ENCODE measurements around the gene EXOC3.

Gene EXOC3

DNA sequence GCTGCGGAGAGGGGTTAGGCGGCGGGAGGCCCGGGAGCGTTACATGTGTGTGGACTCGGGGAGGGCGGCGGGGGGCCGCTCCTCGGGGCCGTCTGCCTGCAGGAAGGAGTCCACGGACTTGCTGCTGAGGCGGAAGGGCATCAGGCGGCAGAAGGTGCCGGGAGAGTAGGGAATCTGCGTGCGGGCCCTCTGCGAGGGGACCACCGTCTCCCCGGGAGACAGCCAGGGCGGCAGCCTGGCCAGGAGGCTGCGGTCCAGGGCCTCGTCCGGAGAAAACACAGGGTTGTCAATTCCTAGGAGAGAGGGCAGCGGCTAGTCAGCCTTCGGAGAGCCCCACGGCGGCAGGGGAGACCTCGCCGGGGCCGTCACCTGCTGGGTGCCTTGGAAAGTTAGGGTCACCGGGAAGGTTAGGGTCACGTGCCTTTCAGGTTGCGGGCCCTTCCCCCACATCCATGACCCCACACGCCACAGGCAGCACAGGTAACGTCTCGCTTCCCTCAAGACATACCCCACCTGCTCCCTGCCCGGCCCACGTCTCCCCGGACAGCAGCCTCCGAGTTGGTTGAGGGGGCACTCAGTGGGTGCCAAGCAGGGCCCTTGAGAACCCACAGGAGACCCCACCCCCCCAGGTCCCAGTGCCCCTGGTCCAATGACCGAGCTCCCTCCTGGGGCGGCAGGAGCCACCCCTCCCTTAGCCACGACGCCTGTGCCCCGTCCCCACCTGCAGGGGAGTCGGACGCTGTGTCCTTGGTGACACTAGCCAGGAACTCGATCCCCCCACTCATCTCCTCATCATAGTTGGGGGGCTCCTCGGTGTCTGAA is 32.1 kb downstream of the EXOC3 start:
- peaks cover 29% of the 10 kb centered on the region for H3K4me1 Mint-ChIP-seq
- H3K4me3 Mint-ChIP-seq: peak overlapping the region; percentile 93
- H3K9me3 Mint-ChIP-seq: no peaks in the 10 kb centered on the region
- ATAC-seq: no peak
- peaks cover 34% of the 10 kb centered on the region for H3K36me3 Mint-ChIP-seq
- no peak for DNase-seq (ENCODE audit: low spot score in 2 of 2)
- no peak overlapping the region for H3K27ac Mint-ChIP-seq

GRCh38 chr5:475704-476101 is 32.7 kb downstream of the EXOC3 start:
- ATAC-seq (no peak), DNase-seq (ENCODE audit: low spot score in 2 of 2) (no peak)
- peaks cover 29% of the 10 kb centered on the region for H3K4me1 Mint-ChIP-seq
- H3K4me3 Mint-ChIP-seq: peak overlapping the region; percentile 93
- H3K27ac Mint-ChIP-seq: no peak overlapping the region
- peaks cover 27% of the 10 kb centered on the region for H3K36me3 Mint-ChIP-seq
- H3K9me3 Mint-ChIP-seq: no peaks in the 10 kb centered on the region

GRCh38 chr5:476102-476813 is 33.3 kb downstream of the EXOC3 start:
- Mint-ChIP-seq H3K27ac (no peak overlapping the region), H3K4me3 (no peak overlapping the region), H3K36me3 (peaks cover 22% of the 10 kb centered on the region), H3K4me1 (peaks cover 24% of the 10 kb centered on the region), H3K9me3 (no peaks in the 10 kb centered on the region)
- ATAC-seq: no peak
- DNase-seq (ENCODE audit: low spot score in 2 of 2): no peak

GRCh38 chr5:476814-477175 is 33.8 kb downstream of the EXOC3 start:
- Mint-ChIP-seq H3K36me3 (peaks cover 16% of the 10 kb centered on the region), H3K27ac (no peak overlapping the region), H3K9me3 (no peaks in the 10 kb centered on the region), H3K4me3 (no peak overlapping the region), H3K4me1 (peaks cover 18% of the 10 kb centered on the region)
- ATAC-seq (no peak), DNase-seq (ENCODE audit: low spot score in 2 of 2) (no peak)

GRCh38 chr5:477247-477646 is 34.3 kb downstream of the EXOC3 start:
- no peak overlapping the region for H3K27ac Mint-ChIP-seq
- no peak overlapping the region for H3K4me3 Mint-ChIP-seq
- peaks cover 15% of the 10 kb centered on the region for H3K4me1 Mint-ChIP-seq
- ATAC-seq: no peak
- H3K36me3 Mint-ChIP-seq: peaks cover 13% of the 10 kb centered on the region
- DNase-seq (ENCODE audit: low spot score in 2 of 2): no peak
- H3K9me3 Mint-ChIP-seq: no peaks in the 10 kb centered on the region

DNA sequence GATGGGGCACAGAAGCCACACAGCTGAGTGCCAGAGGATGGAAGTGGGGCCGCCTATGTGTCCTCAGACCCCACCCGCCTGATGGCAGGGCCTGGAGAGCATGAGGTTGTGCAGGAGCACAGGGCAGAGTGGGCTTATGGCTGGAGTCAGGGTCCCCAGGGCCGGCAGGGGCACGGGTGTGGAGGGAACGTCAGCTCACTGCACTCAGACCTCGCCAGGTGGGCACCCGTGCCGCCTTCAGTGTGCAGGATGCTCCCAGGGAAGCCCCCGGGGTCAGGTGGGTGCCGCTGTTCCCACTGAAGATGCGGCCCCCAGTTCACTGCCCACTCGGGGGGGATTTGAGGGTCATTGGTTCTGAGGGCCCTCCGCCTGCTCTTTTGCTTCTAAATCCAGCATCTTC is 34.9 kb downstream of the EXOC3 start:
- Mint-ChIP-seq H3K4me3 (no peak overlapping the region), H3K27ac (no peak overlapping the region), H3K4me1 (peaks cover 15% of the 10 kb centered on the region), H3K9me3 (no peaks in the 10 kb centered on the region), H3K36me3 (peaks cover 13% of the 10 kb centered on the region)
- DNase-seq (ENCODE audit: low spot score in 2 of 2) (no peak), ATAC-seq (no peak)

GRCh38 chr5:478369-478981 is 35.5 kb downstream of the EXOC3 start:
- Mint-ChIP-seq H3K9me3 (no peaks in the 10 kb centered on the region), H3K27ac (no peak overlapping the region), H3K36me3 (peaks cover 13% of the 10 kb centered on the region), H3K4me3 (no peak overlapping the region), H3K4me1 (peaks cover 15% of the 10 kb centered on the region)
- ATAC-seq (no peak), DNase-seq (ENCODE audit: low spot score in 2 of 2) (no peak)

- no peak for ATAC-seq
- Mint-ChIP-seq H3K9me3 (no peaks in the 10 kb centered on the region), H3K4me3 (no peak overlapping the region), H3K36me3 (peaks cover 7% of the 10 kb centered on the region), H3K4me1 (peaks cover 10% of the 10 kb centered on the region), H3K27ac (no peak overlapping the region)
- DNase-seq (ENCODE audit: low spot score in 2 of 2): no peak
Observed at GRCh38 chr5:478982-479535, 36.1 kb downstream of the EXOC3 start.

DNA sequence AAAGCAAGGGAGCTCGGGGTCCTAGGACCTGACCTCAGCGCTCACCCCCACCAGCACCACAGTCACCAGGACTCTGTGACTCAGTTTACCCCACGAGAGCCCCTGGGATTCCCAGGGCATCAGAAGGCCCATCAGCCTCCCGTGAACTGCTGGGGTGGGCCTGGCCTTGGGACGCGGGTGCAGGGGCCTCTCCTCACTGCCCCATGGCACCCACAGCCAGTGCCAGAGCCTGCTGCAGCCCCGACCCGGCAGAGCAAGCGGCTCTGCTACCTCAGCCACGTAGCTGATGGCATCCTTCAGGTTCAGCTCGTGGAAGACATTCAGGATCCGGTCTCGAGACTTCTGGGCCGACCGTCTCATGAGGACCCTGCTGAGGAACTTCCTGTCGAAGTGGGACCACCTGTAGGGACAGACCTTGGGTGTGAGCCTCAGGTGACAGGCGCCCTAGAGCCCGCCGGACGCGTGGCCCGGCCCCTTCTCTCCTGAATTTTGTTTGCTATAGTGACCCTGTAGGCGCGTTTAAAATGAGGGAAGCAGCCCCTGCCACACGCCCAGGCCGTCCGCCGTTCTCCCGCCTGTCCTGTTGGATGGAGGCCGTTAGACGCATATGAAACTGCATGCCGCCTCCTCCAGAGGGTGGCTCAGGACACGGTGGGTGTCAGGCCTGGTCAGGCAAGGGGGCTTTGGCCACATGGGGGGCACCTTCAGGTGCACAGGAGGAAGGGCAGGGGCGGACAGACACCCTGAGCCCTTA is 36.8 kb downstream of the EXOC3 start:
- Mint-ChIP-seq H3K4me3 (no peak overlapping the region), H3K36me3 (peaks cover 6% of the 10 kb centered on the region), H3K27ac (no peak overlapping the region), H3K4me1 (peaks cover 9% of the 10 kb centered on the region), H3K9me3 (no peaks in the 10 kb centered on the region)
- no peak for ATAC-seq
- no peak for DNase-seq (ENCODE audit: low spot score in 2 of 2)

GRCh38 chr5:481347-481746 is 38.4 kb downstream of the EXOC3 start:
- ATAC-seq: no peak
- H3K36me3 Mint-ChIP-seq: no peaks in the 10 kb centered on the region
- no peak overlapping the region for H3K27ac Mint-ChIP-seq
- H3K9me3 Mint-ChIP-seq: no peaks in the 10 kb centered on the region
- DNase-seq (ENCODE audit: low spot score in 2 of 2): no peak
- peaks cover 5% of the 10 kb centered on the region for H3K4me1 Mint-ChIP-seq
- no peak overlapping the region for H3K4me3 Mint-ChIP-seq

GRCh38 chr5:482021-482420 is 39.0 kb downstream of the EXOC3 start:
- no peak overlapping the region for H3K27ac Mint-ChIP-seq
- DNase-seq (ENCODE audit: low spot score in 2 of 2) (no peak), ATAC-seq (no peak)
- H3K4me1 Mint-ChIP-seq: peaks cover 5% of the 10 kb centered on the region
- no peaks in the 10 kb centered on the region for H3K36me3 Mint-ChIP-seq
- no peaks in the 10 kb centered on the region for H3K9me3 Mint-ChIP-seq
- H3K4me3 Mint-ChIP-seq: no peak overlapping the region

GRCh38 chr5:482506-482905 is 39.5 kb downstream of the EXOC3 start:
- DNase-seq (ENCODE audit: low spot score in 2 of 2): no peak
- H3K36me3 Mint-ChIP-seq: no peaks in the 10 kb centered on the region
- no peaks in the 10 kb centered on the region for H3K9me3 Mint-ChIP-seq
- H3K27ac Mint-ChIP-seq: no peak overlapping the region
- H3K4me3 Mint-ChIP-seq: no peak overlapping the region
- peaks cover 3% of the 10 kb centered on the region for H3K4me1 Mint-ChIP-seq
- ATAC-seq: no peak

DNA sequence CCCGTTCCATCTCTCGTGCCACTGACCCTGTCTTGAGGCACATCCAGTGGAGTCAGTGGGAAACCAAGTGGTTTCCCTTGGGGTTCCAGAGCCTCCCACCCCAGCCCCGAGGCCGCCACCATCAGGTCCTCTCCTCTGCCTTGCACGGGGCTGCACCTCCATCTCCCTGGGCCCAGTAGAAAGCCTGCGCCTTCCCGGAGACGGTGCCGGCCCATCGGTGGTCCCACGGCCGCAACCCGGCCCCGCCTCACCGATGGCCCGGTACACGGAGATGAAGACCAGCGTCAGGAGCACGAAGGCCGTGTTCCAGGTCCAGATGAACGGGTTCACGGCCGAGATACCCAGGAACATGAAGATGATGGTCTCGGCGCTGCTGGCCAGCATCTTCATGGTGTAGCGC is 40.0 kb downstream of the EXOC3 start:
- Mint-ChIP-seq H3K9me3 (no peaks in the 10 kb centered on the region), H3K4me3 (no peak overlapping the region), H3K36me3 (no peaks in the 10 kb centered on the region), H3K4me1 (no peaks in the 10 kb centered on the region), H3K27ac (no peak overlapping the region)
- DNase-seq (ENCODE audit: low spot score in 2 of 2): no peak
- ATAC-seq: no peak

GRCh38 chr5:483434-484140 is 40.6 kb downstream of the EXOC3 start:
- DNase-seq (ENCODE audit: low spot score in 2 of 2) (no peak), ATAC-seq (peak; percentile 17)
- Mint-ChIP-seq H3K9me3 (no peaks in the 10 kb centered on the region), H3K4me3 (no peak overlapping the region), H3K27ac (no peak overlapping the region), H3K4me1 (no peaks in the 10 kb centered on the region), H3K36me3 (no peaks in the 10 kb centered on the region)

- DNase-seq (ENCODE audit: low spot score in 2 of 2): no peak
- Mint-ChIP-seq H3K27ac (no peak overlapping the region), H3K4me1 (no peaks in the 10 kb centered on the region), H3K4me3 (no peak overlapping the region), H3K9me3 (no peaks in the 10 kb centered on the region), H3K36me3 (no peaks in the 10 kb centered on the region)
- no peak for ATAC-seq
Observed at GRCh38 chr5:484556-484955, 41.6 kb downstream of the EXOC3 start.
